ENCODE measurements around the gene SMAP2.
A peak's percentile ranks its signal among the peaks of the same experiment; 100 is the strongest.

Gene SMAP2

GRCh38 chr1:40423264-40423642 lies 49.7 kb downstream of the SMAP2 start:
- DNase-seq, result no peak

DNA sequence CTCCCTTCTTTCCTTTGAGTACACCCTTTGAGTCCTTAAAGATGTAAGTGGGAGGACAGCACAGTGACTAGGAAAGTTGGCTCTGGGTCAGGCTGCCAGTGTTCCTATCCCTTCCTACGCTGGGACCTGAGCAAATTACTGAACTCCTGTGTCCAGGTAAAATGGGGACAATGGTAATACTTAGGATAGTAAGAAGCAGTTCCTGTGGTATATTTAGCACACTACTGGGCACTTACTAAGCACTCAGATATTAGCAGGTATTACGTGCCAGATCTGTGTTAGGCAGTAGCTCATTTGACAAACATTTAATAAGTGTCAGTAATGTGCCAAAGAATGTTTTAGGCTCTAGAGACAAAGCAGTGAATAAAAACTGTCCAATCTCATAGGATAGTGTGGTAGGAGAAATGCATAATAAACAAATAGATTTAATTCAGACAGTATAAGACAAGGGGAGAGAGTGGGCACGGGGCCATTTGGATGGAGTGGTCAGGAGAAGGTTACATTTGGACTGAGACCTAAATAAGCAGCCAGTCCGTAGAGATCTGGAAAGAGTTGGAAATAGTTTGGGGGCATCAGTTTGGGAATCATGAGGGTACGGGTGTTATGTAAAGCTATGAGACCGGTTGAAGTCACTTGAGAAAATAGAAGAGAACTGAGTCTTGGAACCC lies 50.6 kb downstream of the SMAP2 start:
- DNase-seq, result no peak

GRCh38 chr1:40425198-40425597 lies 51.7 kb downstream of the SMAP2 start:
- no peak for DNase-seq

- DNase-seq, result no peak
Measured at GRCh38 chr1:40431385-40431784, 57.9 kb downstream of the SMAP2 start.

GRCh38 chr1:40432644-40433390 lies 59.3 kb downstream of the SMAP2 start:
- no peak for DNase-seq

DNA sequence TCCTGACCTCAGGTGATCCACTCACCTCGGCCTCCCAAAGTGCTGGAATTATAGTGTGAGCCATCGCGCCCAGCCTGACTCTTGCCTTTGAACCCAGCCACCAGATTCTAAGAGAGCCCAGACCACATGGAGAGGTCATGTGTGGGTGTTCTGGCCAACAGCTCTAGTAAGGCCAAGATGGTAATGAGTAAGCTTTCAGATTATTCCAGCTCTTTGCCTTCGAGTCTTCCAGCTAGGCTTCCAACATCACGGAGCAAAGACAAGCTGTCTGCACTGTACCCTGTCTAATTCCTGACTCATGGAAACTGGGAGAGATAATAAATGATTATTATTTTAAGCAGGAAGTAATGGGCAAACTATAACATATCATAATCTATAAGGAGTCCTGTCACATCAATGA lies 61.9 kb downstream of the SMAP2 start:
- DNase-seq, result no peak

DNA sequence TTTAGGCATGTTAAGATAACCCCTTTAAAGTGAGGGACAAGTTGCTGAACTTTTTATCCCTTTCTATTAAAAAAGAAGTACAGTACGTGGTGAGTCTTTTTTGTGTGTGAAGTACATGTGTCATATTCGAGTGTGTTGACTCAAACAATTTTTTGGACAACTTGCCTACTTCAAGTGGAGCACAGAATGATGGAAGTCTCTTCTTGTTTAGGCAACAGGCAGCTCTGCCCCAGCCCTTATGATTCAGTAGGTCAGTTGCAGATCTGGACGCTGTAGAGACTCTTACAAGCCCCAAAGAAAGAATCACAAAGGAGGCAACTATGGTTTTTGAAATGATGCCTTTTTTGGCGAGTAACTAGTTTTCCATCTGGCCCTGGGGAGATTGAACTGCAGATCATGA lies 62.3 kb downstream of the SMAP2 start:
- no peak for DNase-seq

DNA sequence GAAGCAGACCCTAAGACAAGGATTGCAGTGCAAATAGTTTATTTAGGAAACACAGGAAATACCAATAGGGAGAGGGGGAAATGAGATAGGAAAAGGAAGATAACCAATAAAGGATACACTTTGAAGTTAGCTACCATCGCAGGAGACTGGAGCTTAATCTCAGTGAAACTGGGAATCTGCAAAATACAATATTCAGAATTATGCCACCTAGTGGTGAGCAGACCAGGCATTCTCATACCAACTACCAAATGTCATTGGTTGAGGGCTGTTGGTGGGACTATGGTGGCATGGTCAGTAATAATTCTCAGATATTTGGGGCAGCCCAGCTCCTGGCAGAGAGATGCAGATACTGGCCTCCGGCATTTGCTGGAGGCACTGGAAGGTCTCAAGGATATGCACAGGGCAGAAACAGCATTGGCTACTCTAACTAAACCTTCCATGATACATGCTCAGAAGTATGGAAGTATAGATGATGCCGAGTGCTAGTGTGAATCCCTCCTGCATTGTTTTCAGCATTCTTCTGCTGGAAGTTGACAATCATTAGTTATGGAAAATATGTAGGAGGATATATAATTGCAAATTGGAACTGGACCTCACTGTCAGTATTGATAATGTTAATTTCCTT lies 65.0 kb downstream of the SMAP2 start:
- DNase-seq, result no peak

DNA sequence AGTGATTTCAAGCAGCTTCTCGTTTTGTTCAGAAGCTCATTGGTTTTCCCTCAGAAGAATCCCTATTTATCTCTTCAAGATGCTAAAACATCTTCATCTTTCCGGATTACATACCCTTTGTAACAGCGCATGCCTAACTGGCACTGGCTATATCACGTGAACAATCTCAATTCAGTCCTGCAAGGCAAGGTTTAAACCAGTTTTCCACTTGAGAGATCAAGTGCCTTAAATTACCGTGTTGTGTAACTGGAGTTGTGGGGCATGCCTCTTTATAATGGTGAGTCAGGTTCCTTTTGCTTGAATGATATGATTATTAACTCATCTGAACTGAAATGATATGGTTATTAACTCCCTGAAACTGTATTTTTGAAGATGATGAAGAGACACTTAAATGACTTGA lies 65.7 kb downstream of the SMAP2 start:
- no peak for DNase-seq

- peak; percentile 92 for DNase-seq
Measured at GRCh38 chr1:40449684-40450494, 76.4 kb downstream of the SMAP2 start, which contains the start of gene ZFP69B. Gene ZFP69B (plus strand): TSS chr1:40450476. CDS start chr1:40450962, 486 bp downstream.

DNA sequence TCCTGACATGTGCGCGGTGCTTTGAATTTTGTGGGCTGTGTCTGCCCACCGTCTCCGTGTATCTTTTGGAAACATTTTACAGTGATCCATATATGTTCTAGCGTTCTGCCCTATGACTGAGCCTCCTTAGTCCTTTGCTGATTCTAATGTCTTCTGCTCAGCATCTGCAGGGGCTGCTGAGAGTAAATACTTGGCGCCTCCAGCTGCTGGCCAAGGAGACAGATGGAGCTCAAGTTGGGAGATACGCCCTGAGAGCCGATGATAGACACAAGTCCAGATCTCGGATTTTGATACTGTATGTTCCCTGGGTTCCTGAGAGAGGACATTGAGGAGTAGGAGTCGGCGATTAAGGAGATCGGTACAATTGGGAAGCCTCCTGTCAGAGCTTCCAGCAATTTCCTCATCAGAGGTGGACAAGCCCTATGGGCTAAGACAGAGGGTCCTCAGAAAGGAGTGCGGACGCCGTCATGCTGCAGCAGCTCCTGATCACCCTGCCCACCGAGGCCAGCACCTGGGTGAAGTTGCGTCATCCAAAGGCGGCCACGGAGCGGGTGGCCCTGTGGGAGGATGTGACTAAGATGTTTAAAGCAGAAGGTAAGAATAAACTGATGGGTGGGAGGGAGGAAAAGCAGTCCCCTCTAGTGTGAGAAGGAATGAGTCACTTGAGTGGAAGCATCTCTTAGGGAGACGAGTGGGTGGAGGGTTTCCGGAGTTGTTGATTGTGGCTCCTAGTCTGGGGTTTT lies 77.1 kb downstream of the SMAP2 start:
- DNase-seq, result peak; percentile 71

GRCh38 chr1:40451238-40451585 lies 77.7 kb downstream of the SMAP2 start:
- no peak for DNase-seq

- DNase-seq, result no peak
Measured at GRCh38 chr1:40454873-40455272, 81.3 kb downstream of the SMAP2 start.

GRCh38 chr1:40462956-40463590 lies 89.5 kb downstream of the SMAP2 start:
- DNase-seq, result no peak

DNA sequence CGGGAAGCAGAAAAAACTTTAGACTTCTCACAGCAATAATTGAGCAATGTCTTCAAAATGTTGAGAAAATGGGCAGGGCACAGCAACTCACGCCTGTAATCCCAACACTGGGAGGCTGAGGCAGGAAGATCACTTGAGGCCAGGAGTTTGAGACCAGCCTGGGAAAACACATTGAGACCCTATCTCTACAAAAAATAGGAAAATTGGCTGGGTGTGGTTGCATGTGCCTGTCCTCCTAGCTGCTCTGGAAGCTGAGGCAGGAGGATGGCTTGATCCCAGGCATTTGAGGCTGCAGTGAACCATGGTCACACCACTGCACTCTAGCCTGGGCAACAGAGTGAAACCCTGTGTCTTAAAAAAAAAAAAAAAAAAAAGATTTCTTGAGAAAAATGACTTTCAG lies 95.8 kb downstream of the SMAP2 start:
- no peak for DNase-seq

Measured in NCI-H2171 treated with DMSO at 0.1 percent for 48 hours (cell line).